ENCODE data around the gene TMEM218. TPM values are rescaled to one million over a fixed set of nuclear protein-coding genes. Genes with fewer than 3 reads are reported as not detected.
"Not testable (repeated sequence)": the region's sequence is repeated elsewhere in the genome, so short reads cannot be mapped to it uniquely, and the experiment has no call there.

The TMEM218 gene
- polyA plus RNA-seq, 1 donor: 59.5 TPM

DNA sequence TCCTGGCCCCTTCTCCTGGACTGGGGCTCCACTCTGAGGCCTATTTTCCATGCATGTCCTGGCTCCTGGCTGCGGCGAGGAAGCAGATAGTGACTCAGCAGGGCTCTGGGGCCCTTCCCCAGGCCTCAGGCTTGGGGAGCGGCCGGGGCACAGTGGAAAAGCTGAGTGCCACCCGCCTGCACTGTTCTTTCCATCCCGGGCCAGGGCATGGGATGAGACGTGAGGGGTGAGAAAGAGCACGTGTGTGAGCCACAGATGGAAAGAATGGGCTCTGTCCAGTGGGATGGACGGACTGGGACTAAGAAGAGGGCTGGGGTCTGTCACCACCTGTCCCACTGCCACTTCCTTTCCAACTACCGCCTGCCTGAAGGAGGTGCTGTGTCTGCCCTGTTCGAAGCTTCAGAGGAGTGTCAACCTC is 35.5 kb downstream of the TMEM218 start:
- no peak for DNase-seq

- no peak for DNase-seq
Measured at GRCh38 chr11:125075242-125075625, 36.2 kb downstream of the TMEM218 start.

- no peak for DNase-seq
Measured at GRCh38 chr11:125074511-125075241, 36.8 kb downstream of the TMEM218 start.

DNA sequence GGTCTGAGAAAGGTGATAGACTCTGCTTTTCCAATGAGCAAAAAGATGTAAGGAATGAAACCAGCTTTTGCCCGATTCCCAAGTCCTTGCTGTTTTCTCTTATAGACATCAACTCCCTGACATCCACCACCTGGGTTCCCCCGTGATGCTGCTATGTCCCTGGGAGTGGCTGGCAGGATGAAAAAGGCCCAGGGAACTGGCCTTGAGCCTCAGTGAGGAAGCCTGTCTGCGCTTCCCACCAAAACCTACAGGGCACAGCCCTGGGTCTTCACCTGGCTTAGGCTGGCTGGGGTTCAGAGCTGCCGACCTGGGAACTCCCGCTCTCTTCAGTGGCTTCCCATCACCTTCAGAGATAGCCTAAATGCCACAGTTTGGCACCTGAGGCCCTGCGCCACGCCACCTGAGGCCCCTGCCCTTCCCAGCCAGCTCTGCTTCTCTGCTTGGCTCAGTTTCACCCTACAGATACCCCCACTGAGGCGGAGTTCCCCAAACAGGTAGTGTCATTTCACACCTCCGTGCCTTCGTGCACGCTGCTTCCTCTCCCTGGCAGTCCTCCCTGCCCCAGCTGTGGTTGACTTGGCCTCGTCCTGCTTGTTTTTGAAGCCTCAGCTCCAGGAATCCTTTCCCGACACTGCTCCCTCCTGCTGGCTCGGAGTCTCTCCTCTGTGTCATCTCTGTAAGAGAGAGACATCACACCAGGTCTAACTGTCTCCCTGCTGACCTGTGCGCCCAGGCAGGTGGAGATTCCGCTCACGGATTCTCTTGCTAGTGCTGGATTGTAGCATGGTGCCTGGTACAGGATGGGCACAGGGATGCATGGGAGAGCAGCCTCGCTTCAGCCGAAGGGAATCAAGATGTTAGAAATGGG is 37.6 kb downstream of the TMEM218 start:
- no peak for DNase-seq

DNA sequence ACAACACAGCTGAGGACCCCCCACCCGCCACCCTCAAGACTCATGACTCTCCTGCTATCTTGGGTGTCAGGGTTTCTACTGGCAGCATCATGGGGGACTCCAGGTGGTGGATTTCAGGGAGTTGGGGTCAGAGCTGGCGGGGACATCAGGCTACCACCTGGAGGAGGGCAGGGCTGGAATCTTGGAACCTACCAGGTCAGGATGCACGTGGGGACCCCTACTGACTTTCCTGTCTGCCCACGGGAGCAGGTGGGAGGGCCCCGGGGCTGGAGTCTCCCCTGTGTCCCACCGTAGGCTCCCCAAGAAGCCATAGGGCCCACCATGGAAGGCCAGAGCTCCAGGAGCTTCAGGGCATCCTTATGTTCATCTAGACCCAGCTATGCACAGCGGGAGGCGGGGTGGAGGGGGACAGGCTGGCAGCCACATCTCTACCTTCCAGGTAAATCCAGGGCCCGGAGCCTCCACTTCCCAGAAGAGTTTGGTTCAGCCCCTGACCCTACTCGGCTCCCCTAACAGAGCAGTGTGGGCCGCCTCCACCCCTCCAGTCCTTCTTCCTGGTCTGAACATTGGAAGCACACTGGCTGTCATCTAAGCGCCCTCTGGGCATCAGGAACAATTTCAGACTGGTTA is 38.4 kb downstream of the TMEM218 start:
- no peak for DNase-seq

- DNase-seq: no peak
Measured at GRCh38 chr11:125072218-125072960, 39.0 kb downstream of the TMEM218 start.

GRCh38 chr11:125071846-125072217 is 39.6 kb downstream of the TMEM218 start:
- no peak for DNase-seq

- peak; percentile 22 for DNase-seq
Measured at GRCh38 chr11:125071435-125071834, 40.0 kb downstream of the TMEM218 start.

DNA sequence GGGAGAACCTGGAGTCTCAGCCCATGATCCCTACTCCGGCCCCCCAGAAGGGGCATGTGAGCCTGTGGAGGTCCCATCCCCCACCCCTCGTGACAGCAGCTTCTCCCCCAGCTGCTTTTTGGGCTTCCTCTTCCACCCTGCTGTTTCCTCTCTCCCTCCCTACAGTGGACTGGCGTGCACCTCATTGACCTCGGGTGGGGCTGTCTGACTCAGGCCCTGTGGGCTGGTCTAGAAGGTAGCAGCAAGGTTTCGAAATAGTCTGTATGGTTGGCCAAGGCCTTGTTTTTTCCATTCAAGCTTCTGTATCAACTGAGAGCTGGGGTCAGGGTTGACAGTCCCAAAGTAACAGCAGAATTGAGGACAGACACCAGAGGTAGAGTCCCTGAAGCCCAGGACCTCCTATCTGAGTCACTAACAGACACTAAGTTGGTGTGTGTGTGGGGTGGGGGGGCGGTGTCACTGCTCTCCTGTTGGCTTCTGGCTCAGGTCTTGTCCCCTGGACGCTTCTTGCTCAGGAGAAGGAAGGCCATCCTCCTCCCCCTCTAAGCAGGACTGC is 40.6 kb downstream of the TMEM218 start:
- no peak for DNase-seq

GRCh38 chr11:125069796-125070195 is 41.6 kb downstream of the TMEM218 start:
- no peak for DNase-seq

- no peak for DNase-seq
Measured at GRCh38 chr11:125069008-125069407, 42.4 kb downstream of the TMEM218 start.

- DNase-seq: no peak
Measured at GRCh38 chr11:125068368-125068767, 43.1 kb downstream of the TMEM218 start.

- DNase-seq: no peak
Measured at GRCh38 chr11:125064070-125064469, 47.4 kb downstream of the TMEM218 start.

DNA sequence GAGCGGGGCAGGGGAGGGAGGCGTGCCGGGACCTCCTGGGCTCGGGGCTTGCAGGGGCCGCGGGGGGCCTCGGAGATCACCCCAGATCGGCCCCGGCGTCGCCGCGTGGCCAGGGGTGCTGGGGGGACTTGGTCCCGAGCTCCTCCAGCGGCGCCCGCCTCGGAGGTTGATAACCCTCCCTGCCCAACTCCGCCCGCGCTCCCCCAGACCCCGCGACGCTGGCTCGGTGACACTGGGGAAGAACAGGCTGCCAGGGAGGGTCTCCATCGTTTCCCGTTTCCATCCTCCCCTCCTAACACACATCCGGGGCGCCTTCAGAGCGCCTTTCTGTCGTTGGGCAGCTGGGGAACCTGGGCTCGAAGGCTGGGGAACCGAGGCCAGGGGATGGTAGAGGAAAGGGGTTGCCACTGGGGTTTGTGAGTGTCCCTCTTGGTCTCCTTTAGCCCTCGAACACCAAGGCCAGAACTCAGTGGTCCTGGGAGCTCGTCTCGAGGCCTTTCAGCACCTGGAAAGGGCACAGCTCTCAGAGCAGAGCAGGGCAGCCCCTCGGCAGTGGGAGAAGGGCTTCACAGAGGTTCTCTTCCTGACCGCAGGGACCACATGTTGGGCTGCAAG is 47.9 kb downstream of the TMEM218 start:
- DNase-seq: no peak

GRCh38 chr11:125062931-125063428 is 48.4 kb downstream of the TMEM218 start, which contains the start of gene SLC37A2:
SLC37A2 (plus strand) TSS chr11:125063305; CDS start chr11:125063368, 63 bp downstream.
- DNase-seq: peak; percentile 41

DNA sequence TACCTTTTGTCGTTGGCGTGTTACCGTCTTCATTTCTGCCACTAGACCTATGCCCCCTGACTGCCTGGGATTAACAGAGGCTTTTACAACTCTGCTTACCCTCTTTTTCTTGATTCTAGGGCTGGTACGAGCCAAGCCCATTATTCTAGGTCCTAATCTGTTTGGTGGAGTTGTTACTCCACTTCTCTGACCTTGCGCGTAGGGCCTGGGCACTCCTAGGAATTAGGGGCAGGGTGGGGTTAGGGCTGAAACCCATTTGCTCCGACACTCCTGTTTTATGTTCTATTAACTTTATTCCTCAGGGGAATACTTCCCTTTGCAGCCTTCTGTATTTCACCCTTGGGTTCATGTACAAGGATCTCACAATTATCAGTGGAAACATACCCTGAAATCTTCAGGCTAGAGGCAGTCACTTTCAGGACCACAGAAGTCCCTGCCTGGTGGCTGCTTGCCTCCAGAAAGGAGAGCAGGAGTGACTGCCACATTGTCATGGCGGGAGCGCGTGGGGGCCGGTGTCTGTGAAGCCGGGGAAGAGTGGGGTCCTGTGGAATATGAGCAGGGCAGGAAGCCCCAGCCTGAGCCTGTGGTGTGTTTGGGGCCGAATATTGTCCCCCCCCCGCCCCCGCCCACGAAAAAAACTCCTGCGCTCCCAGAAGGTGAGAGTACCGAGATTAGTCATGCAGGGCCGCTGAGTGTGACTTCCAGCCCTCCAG is 49.1 kb downstream of the TMEM218 start:
- no peak for DNase-seq

- DNase-seq: no peak
Measured at GRCh38 chr11:125061281-125061680, 50.1 kb downstream of the TMEM218 start.

- DNase-seq: no peak
Measured at GRCh38 chr11:125057693-125058016, 53.8 kb downstream of the TMEM218 start.

GRCh38 chr11:125056931-125057692 is 54.3 kb downstream of the TMEM218 start:
- no peak for DNase-seq

DNA sequence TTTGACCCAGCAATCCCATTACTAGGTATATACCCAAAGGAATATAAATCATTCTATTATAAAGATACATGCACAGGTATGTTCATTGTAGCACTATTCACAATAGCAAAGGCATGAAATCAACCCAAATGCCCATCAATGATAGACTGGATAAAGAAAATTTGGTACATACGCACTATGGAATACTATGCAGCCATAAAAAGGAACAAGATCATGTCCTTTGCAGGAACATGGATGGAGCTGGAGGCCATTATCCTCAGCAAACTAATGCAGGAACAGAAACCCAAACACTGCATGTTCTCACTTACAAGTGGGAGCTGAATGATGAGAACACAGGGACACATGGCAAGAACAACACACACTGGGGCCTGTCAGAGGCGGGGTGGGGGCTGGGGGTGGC is 55.3 kb downstream of the TMEM218 start:
- DNase-seq: not testable (repeated sequence)
